Breast epithelium (tissue), 4 donors: ENCODE results near the gene DOCK9. TPM values are rescaled to one million over a fixed set of nuclear protein-coding genes. Genes with fewer than 3 reads are reported as not detected.
"Not testable (repeated sequence)": the region's sequence is repeated elsewhere in the genome, so short reads cannot be mapped to it uniquely, and the experiment has no call there.

Experiments used
- DNase-seq, 2 donors: peaks; one replicate each; pipeline ENCODE4 v3.0.0-alpha.2; 2019; ENCODE audit warnings: low spot score in 2 of 2
- H3K27ac ChIP-seq, 2 donors: fragments of 200-600 bp; sonication (generic) in 1 of 2; one replicate each; pipeline ENCODE4 v1.5.1; 2016 to 2019; ENCODE audit warnings: mild to moderate bottlenecking in 1 of 2
- H3K27me3 ChIP-seq, 2 donors: fragments of 200-600 bp; sonication (generic) in 1 of 2; one replicate each; pipeline versions ENCODE4 v1.5.1 to v1.6.0; 2017 to 2019; ENCODE audit warnings: control low read depth in 1 of 2, mild to moderate bottlenecking in 1 of 2
- H3K36me3 ChIP-seq: fragments of 200-600 bp; one replicate; pipeline ENCODE4 v1.5.1; 2019
- H3K4me1 ChIP-seq, 2 donors: fragments of 200-600 bp; sonication (generic); one replicate each; pipeline ENCODE4 v1.5.1; 2016 to 2019; ENCODE audit warnings: control low read depth in 1 of 2
- H3K4me3 ChIP-seq, 3 donors: fragments of 200-600 bp; sonication (generic); 1 replicate in 2 of 3; 2 replicates in 1 of 3; pipeline ENCODE4 v1.5.1; 2016 to 2019; ENCODE audit warnings: mild to moderate bottlenecking in 3 of 3, moderate library complexity in 2 of 3
- H3K9me3 ChIP-seq, 2 donors: fragments of 200-600 bp; sonication (generic) in 1 of 2; one replicate each; pipeline ENCODE4 v1.5.1; 2016 to 2019; ENCODE audit warnings: control low read depth in 1 of 2
- POLR2A ChIP-seq: fragments of 450-650 bp; IDR thresholded peaks from one replicate; pipeline ENCODE4 v1.6.1; 2016; ENCODE audit warnings: antibody characterized with exemption, mild to moderate bottlenecking, moderate library complexity
- POLR2AphosphoS5 ChIP-seq, 3 donors: sonication (generic); formaldehyde crosslinking; IDR thresholded peaks; one replicate each; pipeline ENCODE4 v1.6.1; 2017; ENCODE audit warnings: antibody characterized with exemption in 3 of 3
- intact Hi-C: fragments of 100-400 bp; cut with DNase I; formaldehyde crosslinking; loops from one replicate; pipeline ENCODE4 v1.15.1; 2023; ENCODE audit warnings: low total_unique reads
- total RNA-seq, 3 donors: library from RNA; depleted of rRNA; stranded (reverse); fragments of >200 nt; gene quantifications; one replicate each; pipeline ENCODE4 v1.1.0, GENCODE V29; 2016
- TF ChIP-seq, protein P1 (sequence below), 3 donors: fragments of 450-650 bp; IDR thresholded peaks; one replicate each; pipeline ENCODE4 v1.5.1; 2016 to 2017; ENCODE audit warnings: antibody characterized with exemption in 3 of 3, mild to moderate bottlenecking in 3 of 3, moderate library complexity in 3 of 3

The DOCK9 gene
- total RNA-seq, 3 donors from 2014 or later: 85.5 to 155 (median 92.2) TPM

- Histone ChIP-seq H3K27me3 (peaks cover 5 to 25% of the 10 kb centered on the region in 2 donors), H3K4me1 (peaks cover 0 to 5% of the 10 kb centered on the region in 2 donors), H3K9me3 (peaks cover 0 to 4% of the 10 kb centered on the region in 2 donors), H3K4me3 (no peak overlapping the region), H3K27ac (no peak overlapping the region), H3K36me3 (no peaks in the 10 kb centered on the region)
- no peak for DNase-seq
- TF ChIP-seq, protein P1, sequence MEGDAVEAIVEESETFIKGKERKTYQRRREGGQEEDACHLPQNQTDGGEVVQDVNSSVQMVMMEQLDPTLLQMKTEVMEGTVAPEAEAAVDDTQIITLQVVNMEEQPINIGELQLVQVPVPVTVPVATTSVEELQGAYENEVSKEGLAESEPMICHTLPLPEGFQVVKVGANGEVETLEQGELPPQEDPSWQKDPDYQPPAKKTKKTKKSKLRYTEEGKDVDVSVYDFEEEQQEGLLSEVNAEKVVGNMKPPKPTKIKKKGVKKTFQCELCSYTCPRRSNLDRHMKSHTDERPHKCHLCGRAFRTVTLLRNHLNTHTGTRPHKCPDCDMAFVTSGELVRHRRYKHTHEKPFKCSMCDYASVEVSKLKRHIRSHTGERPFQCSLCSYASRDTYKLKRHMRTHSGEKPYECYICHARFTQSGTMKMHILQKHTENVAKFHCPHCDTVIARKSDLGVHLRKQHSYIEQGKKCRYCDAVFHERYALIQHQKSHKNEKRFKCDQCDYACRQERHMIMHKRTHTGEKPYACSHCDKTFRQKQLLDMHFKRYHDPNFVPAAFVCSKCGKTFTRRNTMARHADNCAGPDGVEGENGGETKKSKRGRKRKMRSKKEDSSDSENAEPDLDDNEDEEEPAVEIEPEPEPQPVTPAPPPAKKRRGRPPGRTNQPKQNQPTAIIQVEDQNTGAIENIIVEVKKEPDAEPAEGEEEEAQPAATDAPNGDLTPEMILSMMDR (IDR thresholded peaks at IDR 0.05): no peak
- TF ChIP-seq POLR2AphosphoS5 (IDR thresholded peaks at IDR 0.05): no peak
- TF ChIP-seq POLR2A: no peak
- intact Hi-C loops: no loop called here
These were observed 222.7 kb downstream of the DOCK9 start for GRCh38 chr13:98755116-98755515.

GRCh38 chr13:98754468-98754867 is 223.4 kb downstream of the DOCK9 start:
- H3K27ac ChIP-seq, H3K36me3 ChIP-seq, intact Hi-C loops, H3K4me3 ChIP-seq, H3K4me1 ChIP-seq, H3K9me3 ChIP-seq, DNase-seq: not testable (repeated sequence)
- peaks cover 5 to 25% of the 10 kb centered on the region in 2 donors for H3K27me3 ChIP-seq

DNA sequence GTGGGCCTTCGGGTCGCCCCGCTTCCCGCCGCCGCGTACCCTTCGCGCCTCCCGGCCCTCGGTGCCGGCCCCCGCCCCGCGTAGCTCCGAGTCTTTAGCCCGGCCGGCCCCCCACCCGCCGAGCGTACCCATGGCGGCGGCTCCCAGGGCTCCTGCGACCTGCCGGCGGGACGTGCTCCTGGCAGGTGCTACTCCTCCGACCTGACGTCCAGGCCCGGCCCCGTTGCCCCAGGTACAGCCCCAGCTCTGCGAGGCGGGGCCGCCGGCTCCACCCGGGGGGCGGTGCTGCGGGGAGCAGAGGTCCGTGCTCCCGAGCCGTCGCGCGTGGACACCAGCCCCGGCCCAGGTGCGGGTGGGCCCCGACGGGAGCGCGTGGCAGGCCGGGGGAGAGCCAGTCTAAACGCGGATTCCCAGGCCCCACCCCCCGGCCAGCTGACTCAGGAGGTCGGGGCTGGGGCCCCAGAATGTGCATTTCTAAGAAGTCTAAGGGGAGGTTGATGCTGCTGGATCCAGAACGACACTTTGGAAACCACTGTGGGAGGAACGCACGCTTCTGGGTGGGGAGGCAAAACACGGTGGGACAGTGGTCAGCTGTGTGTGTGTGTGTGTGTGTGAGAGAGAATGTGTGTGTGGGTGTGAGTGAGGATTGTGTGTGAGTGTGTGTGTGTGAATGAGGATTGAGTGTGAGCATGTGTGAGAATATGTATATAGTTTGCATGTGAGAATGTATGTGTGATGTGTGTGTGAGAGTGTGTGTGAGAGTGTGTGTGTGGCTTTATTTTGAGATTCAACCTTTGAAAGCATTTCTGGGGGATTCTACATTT is 225.2 kb downstream of the DOCK9 start, which contains the start of gene SLC15A1:
SLC15A1 (minus strand) TSS at position 206 of the 824 bp plus-strand sequence; CDS start at position 132, 74 bp downstream.
- intact Hi-C loops: no loop called here
- Histone ChIP-seq H3K9me3 (peaks cover 0 to 4% of the 10 kb centered on the region in 2 donors), H3K27me3 (peaks cover 5 to 25% of the 10 kb centered on the region in 2 donors), H3K4me3 (peak within 1 kb of the TSS; percentile 26 to 72 (median 46)), H3K27ac (no peak within 1 kb of the TSS), H3K36me3 (no peaks in the 10 kb centered on the region), H3K4me1 (peaks cover 0 to 5% of the 10 kb centered on the region in 2 donors)
- no peak for DNase-seq
- TF ChIP-seq, protein P1 (IDR thresholded peaks at IDR 0.05): no peak
- TF ChIP-seq POLR2AphosphoS5 (IDR thresholded peaks at IDR 0.05): no peak
- no peak for TF ChIP-seq POLR2A

DNA sequence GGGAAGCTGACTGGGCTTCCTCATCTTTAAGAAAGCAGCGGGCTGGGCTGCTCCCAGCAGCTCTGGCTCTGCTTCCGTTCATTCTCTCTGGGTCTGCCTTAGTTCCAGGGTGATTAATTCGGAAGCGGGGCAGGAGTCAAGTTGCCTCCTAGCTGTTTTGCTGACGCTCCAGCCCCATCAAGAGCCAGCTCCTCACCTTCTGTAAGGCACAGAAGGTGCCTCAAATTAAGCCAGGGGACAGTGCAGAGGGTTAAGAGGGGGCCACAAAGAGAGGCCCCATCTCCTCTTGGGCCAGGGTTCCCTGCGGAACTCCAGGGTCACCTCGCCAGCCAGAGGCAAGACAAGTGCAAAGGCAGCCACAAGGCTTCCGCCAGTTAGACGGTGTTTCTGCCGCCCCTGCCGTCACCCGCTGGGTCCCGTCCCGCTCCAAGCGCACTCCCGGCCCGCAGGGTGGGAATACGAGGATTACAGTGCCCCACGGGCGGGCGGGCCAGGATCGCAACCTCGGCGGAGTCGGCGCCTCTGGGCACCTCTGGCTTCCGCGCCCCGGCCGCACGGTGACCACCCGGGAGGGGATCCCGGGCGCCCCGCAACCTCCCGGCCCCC is 225.9 kb downstream of the DOCK9 start:
- Histone ChIP-seq H3K4me3 (peak overlapping the region; percentile 26 to 72 (median 46)), H3K9me3 (peaks cover 0 to 4% of the 10 kb centered on the region in 2 donors), H3K36me3 (no peaks in the 10 kb centered on the region), H3K4me1 (peaks cover 0 to 5% of the 10 kb centered on the region in 2 donors), H3K27ac (no peak overlapping the region), H3K27me3 (peaks cover 5 to 25% of the 10 kb centered on the region in 2 donors)
- no peak for DNase-seq
- intact Hi-C loops: no loop called here
- TF ChIP-seq POLR2AphosphoS5 (IDR thresholded peaks at IDR 0.05): no peak
- TF ChIP-seq POLR2A: no peak
- TF ChIP-seq, protein P1 (IDR thresholded peaks at IDR 0.05): no peak

GRCh38 chr13:98751367-98751782 is 226.5 kb downstream of the DOCK9 start:
- no peak for DNase-seq
- Histone ChIP-seq H3K4me1 (peaks cover 0 to 5% of the 10 kb centered on the region in 2 donors), H3K36me3 (no peaks in the 10 kb centered on the region), H3K4me3 (no peak overlapping the region), H3K9me3 (peaks cover 0 to 4% of the 10 kb centered on the region in 2 donors), H3K27ac (no peak overlapping the region), H3K27me3 (peaks cover 5 to 25% of the 10 kb centered on the region in 2 donors)
- intact Hi-C loops: no loop called here
- TF ChIP-seq, protein P1 (IDR thresholded peaks at IDR 0.05): no peak
- TF ChIP-seq POLR2AphosphoS5 (IDR thresholded peaks at IDR 0.05): no peak
- TF ChIP-seq POLR2A: no peak
